ENCODE results near the gene SLC35A3.
"Not testable (repeated sequence)": the region's sequence is repeated elsewhere in the genome, so short reads cannot be mapped to it uniquely, and the experiment has no call there.

The SLC35A3 gene

DNA sequence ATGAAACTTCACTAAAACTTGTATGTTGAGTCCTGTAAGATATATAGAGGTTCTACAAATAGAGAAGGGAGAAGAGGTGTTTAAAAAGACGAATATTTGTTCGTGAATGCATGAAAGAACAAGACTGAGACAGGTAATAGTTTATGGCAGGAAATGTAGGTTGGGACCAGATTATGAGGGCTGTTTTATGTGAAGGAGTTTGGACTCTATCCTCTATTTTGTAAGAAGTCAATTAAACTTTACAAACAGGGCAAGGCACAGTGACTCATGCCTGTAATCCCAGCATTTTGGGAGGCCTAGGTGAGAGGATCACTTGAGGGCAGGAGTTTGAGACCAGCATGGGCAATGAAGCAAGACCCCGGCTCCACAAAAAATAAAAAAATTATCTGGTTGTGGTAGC is 5.7 kb downstream of the SLC35A3 start:
- DNase-seq = no peak

- not testable (repeated sequence) for DNase-seq
Measured at GRCh38 chr1:99977326-99977725, 7.5 kb downstream of the SLC35A3 start.

GRCh38 chr1:99978218-99978617 is 8.4 kb downstream of the SLC35A3 start:
- DNase-seq = no peak

DNA sequence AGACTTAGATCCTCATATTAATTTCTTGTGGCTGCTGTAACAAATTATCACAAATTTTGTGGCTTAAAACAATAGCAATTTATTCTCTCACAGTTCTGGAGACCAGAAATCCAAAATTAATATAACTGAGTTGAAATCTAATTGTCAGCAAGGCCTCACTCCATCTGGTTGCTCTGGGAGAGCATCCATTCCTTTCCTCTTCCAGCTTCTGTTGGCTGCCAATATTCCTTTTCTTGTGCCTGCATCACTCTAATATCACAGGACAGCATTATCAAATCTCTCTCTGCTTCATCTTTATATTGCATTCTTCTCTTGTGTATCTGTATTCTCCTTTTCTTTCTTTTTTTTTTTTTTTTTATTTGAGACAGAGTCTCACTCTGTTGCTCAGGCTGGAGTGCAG is 9.3 kb downstream of the SLC35A3 start:
- DNase-seq = no peak

DNA sequence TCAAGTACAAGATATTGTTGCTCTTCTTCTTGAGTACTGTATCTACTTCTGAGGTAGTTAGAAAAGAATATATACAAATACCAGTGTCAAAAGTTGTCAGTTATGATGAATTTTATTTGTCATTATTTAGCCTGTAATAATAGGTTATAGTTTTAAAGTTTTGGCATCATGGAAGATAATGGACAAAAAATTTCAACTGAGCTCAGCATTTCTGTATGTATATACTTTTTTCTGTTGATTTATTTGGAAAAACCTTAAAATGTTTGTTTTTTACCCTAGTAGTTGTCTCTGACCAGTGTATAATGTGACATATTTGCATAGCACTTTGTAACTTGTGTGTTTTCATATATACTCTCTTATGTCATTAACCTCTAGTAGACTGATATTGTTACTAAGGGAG is 11.1 kb downstream of the SLC35A3 start:
- no peak for DNase-seq

DNA sequence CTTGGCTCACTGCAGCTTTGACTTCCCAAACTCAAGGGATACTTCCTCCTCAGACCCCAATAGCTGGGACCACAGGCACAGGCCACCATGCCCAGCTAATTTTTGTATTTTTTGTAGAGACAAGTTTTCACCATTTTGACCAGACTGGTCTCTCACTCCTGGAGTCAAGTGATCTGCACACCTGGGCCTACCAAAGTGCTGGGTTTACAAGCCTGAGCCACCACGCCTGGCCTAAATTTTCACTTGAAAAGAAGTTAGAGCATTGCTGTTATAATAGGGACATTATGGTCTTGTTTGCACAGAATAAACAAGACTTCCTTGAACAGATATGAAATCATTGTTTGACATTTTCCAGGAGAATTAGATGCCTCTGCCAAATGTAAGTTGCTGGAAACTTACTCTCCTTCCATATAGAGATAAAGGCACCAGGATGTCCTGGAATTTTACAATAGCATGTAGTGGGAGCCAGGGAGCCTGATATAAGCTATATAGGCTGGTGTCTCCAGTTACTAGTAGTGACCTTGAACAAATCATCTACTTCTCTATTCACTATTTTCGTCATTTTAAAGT is 16.9 kb downstream of the SLC35A3 start:
- DNase-seq = no peak

DNA sequence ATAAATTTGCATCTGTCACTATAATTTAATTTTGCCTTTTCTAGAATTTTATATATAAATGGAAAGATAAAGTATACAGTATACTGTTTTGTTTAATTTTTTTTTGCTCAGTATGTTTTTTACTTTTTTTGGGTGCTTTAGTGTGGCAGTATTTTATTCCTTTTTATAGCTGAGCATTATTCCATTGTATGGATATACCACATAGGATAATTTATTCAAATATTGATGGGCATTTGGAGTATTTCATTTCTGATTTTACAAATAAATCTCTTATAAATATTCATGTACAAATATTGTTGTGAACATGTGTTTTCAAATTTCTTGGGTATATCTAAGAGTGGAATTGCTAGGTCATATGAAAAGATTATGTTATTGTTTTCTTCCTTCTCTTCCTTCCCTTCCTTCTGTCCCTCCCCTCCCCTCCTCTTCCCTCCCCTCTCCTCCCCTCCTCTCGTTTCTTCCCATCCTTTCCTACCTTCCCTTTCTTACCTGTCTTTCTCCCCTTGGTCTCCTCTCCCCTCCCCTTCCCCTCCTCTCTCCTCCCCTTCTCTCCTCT is 18.5 kb downstream of the SLC35A3 start:
- DNase-seq = no peak

GRCh38 chr1:99992044-99992722 is 22.4 kb downstream of the SLC35A3 start:
- no peak for DNase-seq

- DNase-seq = no peak
Measured at GRCh38 chr1:99992760-99993467, 23.1 kb downstream of the SLC35A3 start.

DNA sequence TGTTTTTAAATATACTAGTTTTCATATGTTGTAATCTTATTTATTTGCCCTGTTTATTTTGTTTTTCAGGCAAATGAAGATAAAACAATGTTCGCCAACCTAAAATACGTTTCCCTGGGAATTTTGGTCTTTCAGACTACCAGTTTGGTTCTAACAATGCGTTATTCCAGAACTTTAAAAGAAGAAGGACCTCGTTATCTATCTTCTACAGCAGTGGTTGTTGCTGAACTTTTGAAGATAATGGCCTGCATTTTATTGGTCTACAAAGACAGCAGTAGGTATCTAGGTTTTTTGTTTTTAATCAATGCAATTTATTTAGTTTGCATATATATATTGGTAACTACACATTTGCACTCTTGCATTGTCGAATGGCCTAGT is 23.7 kb downstream of the SLC35A3 start:
- DNase-seq = no peak

DNA sequence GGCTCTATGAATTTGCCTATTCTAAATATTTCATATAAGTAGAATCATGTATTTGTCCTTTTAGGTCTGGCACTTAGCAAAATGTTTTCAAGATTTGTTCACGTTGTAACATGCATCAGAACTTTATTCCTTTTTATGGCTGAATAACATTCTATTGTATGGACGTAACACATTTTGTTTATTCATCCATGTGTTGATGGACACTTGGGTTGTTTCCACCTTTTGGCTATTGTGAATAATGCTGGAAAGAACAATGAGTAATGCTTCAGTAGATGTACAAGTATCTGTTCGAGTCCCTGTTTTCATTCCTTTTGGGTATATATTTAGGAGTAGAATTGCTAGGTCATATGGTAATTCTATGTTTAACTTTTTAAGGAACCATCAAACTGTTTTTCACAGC is 24.7 kb downstream of the SLC35A3 start:
- no peak for DNase-seq

DNA sequence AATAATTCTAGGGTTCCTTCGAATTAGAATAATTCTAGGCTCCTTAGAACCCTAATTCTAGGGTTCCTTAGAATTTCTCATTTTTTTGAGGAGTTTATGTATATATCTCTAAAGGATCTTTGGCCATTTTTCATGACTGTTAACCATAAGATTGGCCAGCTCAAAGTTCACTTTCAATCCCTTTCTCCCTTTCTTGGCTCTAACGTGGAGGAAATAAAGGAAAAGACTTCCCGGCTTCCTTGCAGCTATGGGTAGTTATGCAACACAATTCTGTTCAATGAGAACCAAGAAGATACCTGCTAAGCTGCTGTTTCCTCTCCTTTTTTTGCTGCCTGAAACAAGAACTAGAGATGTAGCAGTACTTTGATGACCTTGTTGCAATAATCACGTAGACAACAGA is 27.2 kb downstream of the SLC35A3 start:
- no peak for DNase-seq

GRCh38 chr1:100001462-100001861 is 31.7 kb downstream of the SLC35A3 start:
- no peak for DNase-seq

DNA sequence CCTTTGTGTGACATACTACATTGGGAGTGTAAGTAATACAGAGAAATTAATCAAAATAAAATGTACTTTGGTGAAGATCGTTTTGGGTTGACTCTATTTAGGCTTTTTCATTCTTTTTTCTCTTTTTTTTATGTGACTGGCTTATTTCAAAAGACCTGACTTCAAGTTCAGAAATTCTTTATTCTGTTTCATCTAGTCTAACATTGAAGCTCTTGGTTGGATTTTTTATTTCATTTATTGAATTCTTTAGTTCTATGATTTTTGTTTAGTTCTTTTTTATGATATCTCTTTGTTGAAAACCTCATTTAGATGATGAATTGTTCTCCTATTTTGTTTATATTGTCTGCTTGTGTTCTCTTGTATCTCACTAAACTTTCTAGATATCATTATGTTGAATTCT is 35.6 kb downstream of the SLC35A3 start:
- no peak for DNase-seq

DNA sequence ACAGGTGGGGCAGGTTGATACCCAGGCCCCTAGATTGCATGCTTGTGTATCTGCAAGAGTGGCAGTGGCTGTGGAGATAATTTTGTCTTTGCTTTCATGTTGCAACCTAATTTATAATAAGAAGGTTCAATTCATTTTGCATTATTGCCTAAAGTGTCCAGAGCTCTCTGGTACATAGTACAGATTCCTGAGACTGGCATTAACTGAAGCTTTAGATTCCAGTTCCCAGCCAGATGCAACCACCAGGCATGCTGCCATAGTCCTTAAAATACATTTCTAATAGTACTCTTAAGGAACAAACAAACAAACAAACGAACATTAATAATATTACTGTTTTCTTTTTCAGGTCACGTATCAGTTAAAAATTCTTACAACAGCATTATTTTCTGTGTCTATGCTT is 36.9 kb downstream of the SLC35A3 start:
- DNase-seq = no peak

DNA sequence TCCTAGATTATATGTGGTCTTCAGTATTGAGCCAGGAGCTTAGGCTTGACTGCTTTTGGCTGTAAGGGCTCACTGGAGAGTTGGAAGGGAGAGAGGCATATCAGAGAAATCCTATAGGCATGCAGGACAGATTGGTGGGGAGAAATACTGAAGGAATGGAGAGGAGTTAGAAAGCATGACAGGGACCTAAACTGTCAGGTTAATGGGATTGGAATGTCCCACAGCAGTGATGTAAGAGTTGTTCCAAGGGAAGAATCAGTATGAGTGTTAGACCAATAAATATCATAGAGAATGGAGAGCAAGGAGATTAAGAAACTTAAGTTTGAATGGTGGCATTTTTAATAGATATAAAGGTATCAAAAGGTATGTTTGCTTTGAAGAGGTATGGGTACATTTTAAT is 39.7 kb downstream of the SLC35A3 start:
- DNase-seq = no peak

DNA sequence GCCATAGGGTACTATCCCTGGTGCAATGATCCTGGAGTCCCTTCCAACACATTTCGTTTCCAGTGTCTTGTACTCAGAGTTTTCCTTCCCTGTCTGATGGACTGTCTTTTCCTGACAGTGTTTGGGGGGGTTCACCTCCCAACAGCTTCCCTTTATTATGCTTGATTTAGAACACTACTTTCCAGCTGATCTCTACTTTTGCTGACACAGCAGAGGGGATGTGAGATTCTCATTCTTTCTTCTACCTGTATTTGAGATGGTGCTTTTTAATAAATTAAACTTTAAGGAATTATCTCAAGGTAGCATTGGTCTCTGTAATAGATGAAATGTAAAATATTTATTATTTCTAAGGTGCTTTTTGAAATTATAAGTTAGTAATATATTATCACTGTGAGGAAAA is 41.0 kb downstream of the SLC35A3 start:
- no peak for DNase-seq

- DNase-seq = no peak
Measured at GRCh38 chr1:100019220-100019619, 49.4 kb downstream of the SLC35A3 start.

DNA sequence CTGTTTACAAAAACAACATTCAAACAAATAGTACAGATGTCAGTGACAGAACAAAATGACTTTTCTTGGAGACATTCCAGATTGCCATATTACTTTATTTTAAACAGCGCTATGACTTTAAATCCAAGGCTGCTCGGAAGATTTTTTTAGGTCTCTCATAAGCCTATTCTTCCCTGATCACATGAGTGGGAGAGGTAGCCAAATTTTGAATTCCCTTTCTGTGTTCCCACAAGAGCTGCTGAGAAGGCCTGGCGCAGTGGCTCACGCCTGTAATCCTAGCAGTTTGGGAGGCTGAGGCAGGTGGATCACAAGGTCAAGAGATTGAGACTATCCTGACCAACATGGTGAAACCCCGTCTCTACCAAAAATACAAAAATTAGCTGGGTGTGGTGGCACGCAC is 53.7 kb downstream of the SLC35A3 start:
- DNase-seq = no peak

- no peak for DNase-seq
Measured at GRCh38 chr1:100027212-100027611, 57.4 kb downstream of the SLC35A3 start.

DNA sequence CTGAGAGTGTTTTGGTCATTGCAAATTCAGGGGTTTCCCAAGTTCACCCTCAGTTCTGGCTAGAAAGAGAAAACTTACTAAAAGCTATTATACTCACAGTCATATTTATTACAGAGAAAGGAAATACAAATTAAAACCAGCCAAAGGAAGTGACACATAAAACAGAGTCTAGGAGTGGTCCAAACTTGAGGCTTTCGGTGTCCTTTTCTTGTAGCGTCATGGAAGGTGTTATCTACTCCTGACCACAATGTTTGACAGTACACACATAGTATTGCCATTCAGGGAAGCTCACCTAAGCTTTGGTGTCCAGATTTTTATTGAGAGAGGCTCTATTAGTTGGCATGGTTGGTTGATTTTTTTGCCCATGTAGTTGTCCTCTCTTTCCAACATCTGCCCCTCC is 59.0 kb downstream of the SLC35A3 start:
- DNase-seq = no peak

- DNase-seq = no peak
Measured at GRCh38 chr1:100034470-100034869, 64.7 kb downstream of the SLC35A3 start.

GRCh38 chr1:100035214-100035613 is 65.4 kb downstream of the SLC35A3 start:
- no peak for DNase-seq
